Panc1 (cell line): Measurements from ENCODE around the gene NRP2.

Experiments
- POLR2AphosphoS5 ChIP-seq: IDR thresholded peaks from 2 replicates; pipeline ENCODE4 v1.6.1; 2012; ENCODE audit warnings: mild to moderate bottlenecking, low read depth, low read length, moderate library complexity
- SIN3A ChIP-seq: IDR thresholded peaks from 2 replicates; pipeline ENCODE4 v1.6.1; 2012; ENCODE audit warnings: low read depth, mild to moderate bottlenecking, low read length, moderate library complexity, borderline replicate concordance; ENCODE audit not compliant: insufficient read depth
- TF ChIP-seq, protein P1 (sequence below): fragments of 450-650 bp; IDR thresholded peaks from 2 replicates; pipeline ENCODE4 v1.5.1; 2017; ENCODE audit warnings: mild to moderate bottlenecking

DNA sequence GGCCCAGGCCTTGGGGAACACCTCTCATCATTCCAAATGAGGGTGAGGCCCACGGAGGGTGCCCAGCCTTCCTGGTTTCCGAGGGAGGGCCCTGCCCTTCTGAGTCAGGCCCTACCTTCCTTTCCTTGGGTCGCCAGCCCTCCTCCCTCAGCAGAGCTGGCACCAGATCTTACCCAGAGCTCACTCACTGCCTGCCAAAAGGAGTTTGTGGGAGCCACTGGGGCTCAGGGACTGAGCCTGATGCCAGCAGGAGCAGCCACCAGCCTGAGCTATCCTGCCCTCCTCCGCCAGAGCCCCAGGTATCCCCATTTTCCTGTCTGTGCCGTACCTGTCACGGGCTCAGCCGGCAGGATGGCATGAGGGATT lies 64.1 kb downstream of the NRP2 start:
- TF ChIP-seq, protein P1, sequence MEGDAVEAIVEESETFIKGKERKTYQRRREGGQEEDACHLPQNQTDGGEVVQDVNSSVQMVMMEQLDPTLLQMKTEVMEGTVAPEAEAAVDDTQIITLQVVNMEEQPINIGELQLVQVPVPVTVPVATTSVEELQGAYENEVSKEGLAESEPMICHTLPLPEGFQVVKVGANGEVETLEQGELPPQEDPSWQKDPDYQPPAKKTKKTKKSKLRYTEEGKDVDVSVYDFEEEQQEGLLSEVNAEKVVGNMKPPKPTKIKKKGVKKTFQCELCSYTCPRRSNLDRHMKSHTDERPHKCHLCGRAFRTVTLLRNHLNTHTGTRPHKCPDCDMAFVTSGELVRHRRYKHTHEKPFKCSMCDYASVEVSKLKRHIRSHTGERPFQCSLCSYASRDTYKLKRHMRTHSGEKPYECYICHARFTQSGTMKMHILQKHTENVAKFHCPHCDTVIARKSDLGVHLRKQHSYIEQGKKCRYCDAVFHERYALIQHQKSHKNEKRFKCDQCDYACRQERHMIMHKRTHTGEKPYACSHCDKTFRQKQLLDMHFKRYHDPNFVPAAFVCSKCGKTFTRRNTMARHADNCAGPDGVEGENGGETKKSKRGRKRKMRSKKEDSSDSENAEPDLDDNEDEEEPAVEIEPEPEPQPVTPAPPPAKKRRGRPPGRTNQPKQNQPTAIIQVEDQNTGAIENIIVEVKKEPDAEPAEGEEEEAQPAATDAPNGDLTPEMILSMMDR: no peak
- TF ChIP-seq POLR2AphosphoS5 (no peak), SIN3A (no peak)
